HG03175 (cell line): ENCODE measurements around the gene AKAP13.
"Not testable (repeated sequence)": the region's sequence is repeated elsewhere in the genome, so short reads cannot be mapped to it uniquely, and the experiment has no call there.

Source experiments
- ATAC-seq: cut with Tn5 transposase; IDR thresholded peaks from one replicate; pipeline ENCODE4 v1.9.1; 2021; ENCODE audit warnings: mild to moderate bottlenecking, moderate library complexity; ENCODE audit not compliant: unreplicated experiment

Gene AKAP13

GRCh38 chr15:85795337-85796305 is 415.2 kb downstream of the AKAP13 start:
- no peak for ATAC-seq

GRCh38 chr15:85796371-85796770 is 416.0 kb downstream of the AKAP13 start:
- ATAC-seq: not testable (repeated sequence)
